GM19438 (cell line): ENCODE measurements around the gene DMAC2L.
"Not testable (repeated sequence)": the region's sequence is repeated elsewhere in the genome, so short reads cannot be mapped to it uniquely, and the experiment has no call there.

Experiments
- ATAC-seq: cut with Tn5 transposase; IDR thresholded peaks from one replicate; pipeline ENCODE4 v1.9.1; 2021; ENCODE audit warnings: low read depth; ENCODE audit not compliant: unreplicated experiment

Gene DMAC2L, protein sequence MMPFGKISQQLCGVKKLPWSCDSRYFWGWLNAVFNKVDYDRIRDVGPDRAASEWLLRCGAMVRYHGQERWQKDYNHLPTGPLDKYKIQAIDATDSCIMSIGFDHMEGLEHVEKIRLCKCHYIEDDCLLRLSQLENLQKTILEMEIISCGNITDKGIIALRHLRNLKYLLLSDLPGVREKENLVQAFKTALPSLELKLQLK

DNA sequence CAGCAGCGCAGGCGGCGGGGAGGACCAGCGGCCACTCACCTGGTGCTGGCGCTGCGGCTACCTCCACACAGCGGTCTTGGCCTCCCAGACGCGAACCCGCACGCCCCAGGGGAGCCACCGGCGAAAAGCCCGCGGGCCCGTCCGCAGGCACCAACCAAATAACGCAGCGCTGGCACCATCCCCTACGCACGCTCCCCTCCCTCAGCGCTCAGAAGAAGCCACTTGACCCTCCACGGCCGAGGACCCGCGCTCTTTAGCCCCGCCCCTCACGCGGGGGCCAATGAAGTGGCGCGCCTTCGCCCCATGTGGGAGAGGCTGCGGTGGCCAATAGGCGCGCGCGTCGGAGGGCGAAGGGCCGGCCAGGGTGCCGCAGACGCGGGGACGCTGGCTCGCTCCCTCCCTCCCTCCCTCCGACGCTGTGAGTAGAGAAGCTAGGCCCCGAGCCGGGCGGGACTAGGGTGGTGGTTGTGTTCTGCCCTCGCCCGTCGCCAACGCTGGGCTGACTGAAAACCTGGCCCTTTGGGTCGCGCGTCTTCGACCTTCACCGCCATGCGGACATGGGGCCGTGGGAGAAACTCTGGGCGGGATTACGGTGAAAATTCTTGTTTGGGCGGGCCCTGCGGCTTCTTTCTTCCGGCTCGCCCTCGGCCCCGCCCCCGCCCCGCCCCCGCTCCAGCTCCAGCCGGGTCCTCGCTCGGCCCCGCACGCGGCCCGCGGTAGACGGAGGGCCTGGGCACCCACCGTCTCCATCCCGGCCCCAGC is at the start of gene DMAC2L, which contains the start of gene L2HGDH:
Gene DMAC2L (plus strand): TSS at position 353 of the 762 bp plus-strand sequence. CDS start 9,164 bp downstream, outside the sequence.
Gene L2HGDH (minus strand): TSS at position 258 of the 762 bp plus-strand sequence. CDS start 79 bp downstream, at position 179.
- peak; percentile 96 for ATAC-seq

DNA sequence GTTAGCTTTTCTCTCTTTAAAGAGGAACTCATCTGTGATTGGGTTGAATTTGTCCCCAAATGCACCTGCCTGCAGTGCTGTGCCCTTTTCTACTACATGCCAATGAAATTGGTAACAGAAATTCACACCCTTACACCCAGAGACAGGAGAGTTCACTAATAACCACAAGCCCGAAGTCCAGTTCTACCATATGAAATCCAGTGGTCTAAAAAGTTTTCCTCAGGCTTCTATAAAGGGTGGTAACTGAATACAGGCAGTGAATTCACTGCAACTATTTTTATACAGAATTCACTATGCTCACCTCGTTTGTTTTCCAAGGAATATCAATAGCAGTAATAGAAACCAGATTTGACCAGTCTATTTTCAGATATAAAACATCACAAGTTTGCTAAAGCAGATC is 49.3 kb upstream of the DMAC2L start:
- no peak for ATAC-seq

DNA sequence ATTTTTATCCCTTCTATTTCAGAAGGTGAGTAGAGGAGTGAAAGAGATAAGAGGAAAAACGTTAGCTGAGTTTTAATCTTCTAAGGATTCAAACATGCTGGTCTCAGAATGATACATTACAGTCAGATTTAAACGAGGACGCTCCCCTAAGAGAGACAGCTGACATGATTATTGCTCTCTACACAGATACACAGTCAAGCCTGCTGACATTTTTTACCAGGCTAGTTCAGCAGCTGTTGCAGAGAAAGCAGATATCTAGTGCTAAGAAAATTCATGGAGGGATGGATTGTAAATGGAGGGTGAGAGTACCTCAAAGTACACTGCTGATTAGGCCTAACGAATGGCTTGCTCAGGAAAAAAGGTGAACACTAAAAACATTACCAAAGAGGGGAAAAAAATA is 48.8 kb upstream of the DMAC2L start:
- no peak for ATAC-seq

DNA sequence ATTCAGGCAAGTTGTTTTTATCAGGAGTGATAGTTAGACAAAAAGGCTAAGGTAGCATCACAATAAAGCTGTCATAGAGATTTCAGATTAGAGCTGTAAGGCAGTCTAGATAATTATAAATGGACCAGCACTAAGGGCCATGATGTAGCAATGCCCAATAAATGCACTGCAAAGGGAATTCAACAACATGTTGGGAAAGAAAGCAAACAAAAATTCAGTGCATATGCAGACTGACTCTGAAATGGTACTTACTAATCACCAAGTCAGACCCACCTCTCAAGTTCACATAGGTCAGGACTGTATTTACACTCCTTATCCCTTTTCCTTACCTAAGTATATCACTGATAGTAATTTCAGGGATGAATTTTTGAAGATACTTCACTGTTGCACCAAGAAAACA is 47.1 kb upstream of the DMAC2L start:
- no peak for ATAC-seq

DNA sequence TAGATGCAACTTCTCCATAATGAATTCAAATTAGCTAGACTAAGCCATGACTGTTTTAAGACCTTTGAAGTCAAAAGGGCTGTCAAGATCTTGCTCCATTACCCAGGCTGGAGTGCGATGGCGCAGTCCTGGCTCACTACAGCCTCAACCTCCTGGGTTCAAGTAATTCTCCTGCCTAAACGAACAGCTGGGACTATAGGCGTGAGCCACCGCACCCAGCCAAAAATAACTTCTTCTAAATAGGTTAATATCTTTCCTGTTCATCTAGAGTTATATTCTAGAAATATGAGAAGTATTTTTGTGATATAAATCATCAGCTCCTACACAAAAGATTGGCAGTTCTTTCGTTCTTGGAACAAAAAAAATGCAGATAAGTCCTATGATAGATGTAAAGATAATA is 41.2 kb upstream of the DMAC2L start:
- ATAC-seq: no peak

DNA sequence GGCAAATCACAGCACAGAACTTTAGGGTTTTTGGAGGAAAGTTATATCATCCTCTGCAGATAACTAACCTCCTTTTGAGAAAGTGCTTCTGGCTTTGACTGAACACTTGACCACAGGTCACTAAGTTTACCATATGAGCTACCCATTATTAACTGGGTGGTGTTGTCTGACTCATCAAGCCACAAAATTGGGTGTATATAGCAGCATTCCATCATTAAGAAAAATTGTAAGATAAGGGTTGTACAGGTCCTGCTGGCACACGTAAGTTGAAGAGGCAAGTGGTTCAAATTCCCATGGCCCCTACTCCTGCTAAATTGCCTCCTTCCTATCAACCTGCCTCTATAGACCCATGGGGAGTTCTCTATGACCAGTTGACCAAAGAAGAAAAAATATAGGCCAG is 39.6 kb upstream of the DMAC2L start:
- ATAC-seq: no peak

DNA sequence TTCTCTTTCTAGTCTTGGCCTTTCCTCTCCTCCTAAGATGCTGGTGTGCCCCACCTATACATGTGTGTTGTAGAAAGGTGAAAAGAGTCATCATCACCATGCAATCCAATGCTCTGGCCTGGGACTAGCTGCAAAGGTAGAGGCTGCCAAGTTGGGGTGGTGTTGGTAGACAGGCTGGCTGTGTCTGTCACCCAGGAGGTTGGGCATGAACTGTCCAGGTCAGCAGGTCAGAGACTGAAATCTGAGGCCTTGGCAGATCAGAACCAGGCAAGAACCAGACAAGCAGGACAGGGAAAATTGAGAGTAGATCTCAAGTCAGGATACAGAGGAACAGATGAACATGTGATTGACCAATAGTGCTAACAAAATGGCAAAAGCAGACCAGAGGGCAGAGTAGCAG is 26.3 kb upstream of the DMAC2L start:
- ATAC-seq: no peak

DNA sequence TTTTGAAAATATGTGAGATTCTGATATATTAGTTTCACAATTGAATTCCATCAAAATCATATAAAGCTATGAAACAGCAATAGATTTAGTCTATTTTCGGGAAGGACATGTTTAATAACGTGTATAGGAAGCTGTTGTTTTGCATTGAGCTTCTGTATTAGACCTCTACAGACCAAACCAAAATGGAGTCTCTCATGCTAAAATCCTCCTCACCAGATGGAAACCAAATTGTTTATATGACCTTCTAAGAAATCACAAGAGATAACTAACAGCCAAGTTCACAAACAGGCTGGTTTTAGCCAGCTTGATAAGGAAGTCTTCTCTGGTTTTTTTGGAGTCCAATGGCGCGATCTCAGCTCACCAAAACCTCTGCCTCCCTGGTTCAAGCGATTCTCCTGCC is 24.0 kb upstream of the DMAC2L start:
- ATAC-seq: no peak

DNA sequence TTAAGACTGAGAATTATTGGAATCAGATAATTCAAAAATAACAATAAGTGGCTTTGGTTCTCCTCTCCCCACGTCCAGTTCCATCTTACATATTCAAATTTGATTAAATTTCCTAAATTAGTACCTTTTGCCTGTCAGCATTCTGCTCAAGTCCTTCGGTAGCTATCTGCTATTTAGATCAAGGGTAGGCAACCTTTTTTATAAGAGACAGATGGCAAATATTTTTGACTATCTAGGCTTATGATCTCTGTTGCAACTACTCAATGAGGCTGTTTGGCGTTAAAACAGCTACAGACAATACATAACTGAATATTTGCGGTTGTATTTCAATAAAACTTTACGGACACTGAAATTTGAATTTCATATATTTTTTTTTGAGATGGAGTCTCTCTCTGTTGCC is 21.8 kb upstream of the DMAC2L start:
- ATAC-seq: no peak

DNA sequence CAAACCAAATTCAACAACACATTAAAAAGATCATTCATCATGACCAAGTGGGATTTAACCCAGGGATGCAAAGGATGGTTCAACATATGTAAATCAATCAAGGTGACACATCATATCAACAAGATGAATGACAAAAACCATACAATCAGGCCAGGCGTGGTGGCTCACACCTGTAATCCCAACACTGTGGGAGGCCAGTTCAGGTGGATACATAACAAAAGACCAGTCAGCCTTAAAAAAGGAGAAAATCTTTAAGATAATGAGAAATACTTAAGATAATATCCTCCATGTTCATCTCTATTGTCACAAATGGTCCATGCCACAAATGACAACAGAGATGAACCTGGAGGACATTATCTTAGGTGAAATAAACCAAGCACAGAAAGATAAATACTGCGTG is 12.5 kb upstream of the DMAC2L start:
- ATAC-seq: no peak

DNA sequence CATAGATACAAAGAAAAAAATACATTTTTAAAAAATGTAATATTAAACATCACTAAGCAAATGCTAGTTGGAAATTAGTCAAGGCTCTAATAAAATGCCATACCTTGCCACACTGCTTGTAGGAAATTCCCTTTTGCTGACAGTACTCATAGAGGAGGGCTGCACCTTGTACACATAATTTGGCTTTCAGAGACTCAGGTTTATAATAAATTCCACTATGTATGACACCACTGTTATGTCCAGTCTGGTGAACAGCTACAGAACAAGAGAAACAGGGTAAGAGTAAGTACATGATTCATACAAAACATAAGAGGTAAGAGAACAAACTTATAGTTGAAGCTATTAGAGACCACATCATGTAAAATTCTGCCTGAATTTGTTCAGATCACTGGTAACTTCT is 10.2 kb upstream of the DMAC2L start:
- no peak for ATAC-seq

DNA sequence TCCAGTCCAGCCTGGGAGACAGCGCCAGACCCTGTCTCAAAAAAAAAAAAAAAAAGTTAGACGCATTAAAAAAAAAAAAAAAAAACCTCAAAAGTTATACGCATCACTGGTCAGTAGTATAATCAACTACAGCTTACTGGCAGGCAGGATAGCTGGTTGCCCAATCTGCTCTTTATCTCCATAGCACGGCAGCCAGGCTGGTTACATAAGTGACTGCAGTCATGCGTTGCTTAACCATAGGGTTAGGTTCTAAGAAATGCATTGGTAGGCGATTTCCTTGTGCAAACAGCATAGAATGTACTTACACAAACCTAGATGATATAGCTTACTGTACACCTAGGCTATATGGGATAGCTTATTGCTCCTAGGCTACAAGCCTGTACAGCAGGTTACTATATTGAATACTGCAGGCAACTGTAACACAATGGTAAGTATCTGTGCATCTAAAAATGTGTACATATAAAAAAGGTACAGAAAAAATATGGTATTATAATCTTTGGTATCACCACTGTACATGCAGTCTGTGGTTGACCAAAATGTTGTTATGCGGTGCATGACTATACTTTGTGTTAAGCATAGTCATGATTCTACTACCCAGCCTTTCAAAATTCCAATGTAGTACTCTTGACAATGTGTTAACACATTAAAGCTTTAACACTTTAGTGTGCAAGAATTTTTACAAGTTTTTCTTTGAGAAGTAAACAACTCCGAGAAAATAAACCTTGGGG is 8.2 kb upstream of the DMAC2L start:
- ATAC-seq: no peak

DNA sequence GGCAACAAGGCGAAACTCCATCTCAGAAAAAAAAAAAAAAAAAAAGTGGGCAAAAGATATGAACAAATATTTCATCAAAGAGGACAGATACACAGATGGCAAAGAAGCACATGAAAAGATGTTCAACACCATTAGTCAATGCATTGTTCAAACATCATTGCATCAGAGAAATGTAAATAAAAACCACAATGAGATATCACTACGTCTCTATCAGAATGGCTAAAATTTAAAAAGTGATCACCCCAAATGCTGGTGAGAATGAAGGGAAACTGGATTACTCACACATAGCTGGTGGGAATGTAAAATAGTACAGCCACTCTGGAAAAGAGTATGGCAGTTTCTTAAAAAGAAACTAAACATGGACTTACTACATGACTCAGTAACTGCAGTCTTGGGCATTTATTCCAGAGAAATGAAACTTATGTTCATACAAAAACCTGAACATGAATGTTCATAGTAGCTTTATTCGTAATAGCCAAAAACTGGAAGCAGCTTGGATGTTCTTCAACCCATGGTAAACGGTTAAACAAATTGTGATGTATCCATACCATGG is 3.7 kb upstream of the DMAC2L start:
- ATAC-seq: no peak

DNA sequence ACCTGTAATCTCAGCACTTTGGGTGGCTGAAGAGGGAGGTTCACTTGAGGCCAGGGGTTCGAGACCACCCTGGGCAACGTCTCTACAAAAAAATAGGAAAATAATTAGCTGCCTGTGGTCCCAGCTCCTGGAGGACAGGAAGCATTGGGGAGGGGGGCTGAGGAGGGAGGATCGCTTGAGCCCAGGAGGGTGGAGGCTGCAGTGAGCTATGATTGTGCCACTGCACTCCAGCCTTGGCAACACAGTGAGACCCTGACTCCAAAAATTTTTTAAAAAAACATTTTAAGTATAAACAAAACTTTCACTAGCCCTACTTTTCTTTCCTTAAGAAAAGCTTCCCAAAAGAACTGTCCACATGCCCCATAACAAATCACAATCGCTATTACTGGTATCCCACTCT is 1.7 kb upstream of the DMAC2L start:
- ATAC-seq: no peak

DNA sequence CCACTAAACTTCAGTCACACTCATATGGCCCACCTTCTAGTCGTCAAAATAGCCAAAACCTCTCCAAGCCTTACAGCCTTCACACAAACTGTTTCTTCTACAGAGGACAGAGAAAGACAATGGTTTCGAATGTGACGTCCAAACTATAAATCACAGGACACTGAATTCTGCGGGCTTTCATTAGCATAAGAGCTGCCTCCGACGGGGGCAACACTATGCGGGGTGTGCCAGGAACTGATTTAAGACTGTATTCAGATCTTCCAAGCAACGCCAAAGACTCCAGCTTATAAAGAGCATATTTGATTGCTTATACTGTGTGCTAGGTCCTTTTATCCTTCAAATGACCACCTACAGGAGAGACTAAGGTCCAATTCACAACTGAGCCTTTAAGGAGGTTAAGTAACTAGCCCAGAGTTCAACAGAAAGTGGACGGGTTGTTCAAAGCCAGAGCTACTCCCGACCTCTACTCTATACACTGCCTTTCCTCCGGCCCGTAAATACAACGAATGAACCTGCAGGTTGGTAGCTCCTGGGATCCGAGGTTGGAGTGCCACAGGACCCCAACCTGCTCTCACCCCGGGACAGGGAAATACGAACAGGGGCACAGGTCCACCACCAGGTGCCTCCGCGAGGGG is 670 bp upstream of the DMAC2L start:
- no peak for ATAC-seq

DNA sequence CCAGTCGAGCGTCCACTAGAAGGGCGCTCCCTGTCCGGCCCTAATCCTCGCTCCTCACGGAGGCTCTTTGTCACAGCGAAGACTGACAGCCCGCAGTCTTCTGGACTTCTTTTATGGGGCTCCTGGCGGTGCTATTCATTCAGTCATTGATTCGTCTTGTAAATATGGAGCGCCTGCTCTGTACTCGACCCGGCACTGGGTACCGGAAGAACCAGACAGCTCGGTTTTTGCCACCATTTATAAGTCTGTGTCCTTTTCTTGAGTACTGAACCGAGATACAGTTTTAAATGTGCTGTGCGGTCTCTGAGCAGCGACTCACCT is 570 bp downstream of the DMAC2L start:
- peak; percentile 16 for ATAC-seq

DNA sequence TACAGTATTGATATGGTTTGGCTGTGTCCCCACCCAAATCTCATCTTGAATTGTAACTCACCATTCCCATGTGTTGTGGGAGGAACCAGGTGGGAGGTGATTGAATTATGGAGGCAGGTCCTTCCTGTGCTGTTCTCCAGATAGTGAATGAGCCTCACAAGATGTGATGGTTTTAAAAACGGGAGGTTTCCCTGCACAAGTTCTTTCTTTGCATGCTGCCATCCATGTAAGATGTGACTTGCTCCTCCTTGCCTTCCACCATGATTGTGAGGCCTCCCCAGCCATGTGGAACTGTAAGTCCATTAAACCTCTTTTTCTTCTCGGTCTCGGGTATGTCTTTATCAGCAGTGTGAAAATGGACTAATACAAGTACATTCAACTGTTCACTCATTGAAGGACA is 2.0 kb downstream of the DMAC2L start:
- ATAC-seq: not testable (repeated sequence)

DNA sequence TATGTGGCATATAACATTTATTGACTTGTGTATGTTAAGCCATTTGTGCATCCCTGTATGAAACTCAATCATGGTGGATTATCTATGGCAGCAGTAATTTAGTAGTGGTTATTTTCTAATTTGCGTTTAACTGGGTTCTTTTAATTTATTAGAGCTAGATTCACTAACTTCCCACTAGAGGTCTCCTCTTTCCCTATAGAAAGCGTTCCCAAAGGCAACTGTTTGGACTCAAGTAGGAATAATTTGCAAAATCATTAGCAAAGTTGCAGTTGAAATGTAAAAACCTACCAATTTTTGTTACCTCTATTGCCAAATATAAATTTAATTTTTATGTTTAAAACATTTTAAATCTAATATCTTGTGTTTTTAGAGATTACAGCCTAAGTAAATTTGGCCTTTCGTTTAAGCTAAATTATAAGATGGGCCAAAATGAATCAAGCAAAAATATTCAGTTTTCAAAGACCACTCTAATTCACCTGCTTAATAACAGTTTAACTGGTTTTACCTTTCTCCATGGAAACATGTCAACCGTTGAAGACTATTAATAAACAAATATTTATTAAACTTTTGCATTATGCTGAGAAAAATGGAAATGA is 6.0 kb downstream of the DMAC2L start:
- ATAC-seq: no peak

DNA sequence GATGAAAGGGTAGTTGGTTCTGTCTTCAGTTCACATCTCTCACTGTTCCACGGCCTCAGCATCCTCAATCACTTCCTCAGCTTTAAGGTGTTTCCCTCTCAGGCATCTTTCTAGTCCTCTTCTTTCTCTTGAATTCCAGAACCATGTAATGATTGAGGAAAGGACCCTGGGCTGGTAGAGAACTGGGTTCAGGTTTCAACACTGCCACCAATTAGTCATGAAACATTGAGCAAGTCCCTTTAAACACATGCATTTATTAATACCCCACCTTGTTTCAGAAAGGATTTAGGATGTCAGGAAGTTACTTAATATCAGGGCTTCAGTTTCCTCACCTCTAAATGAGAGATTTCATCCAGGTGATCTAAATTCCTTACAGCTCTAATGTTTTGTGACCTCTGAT is 7.2 kb downstream of the DMAC2L start:
- ATAC-seq: no peak

DNA sequence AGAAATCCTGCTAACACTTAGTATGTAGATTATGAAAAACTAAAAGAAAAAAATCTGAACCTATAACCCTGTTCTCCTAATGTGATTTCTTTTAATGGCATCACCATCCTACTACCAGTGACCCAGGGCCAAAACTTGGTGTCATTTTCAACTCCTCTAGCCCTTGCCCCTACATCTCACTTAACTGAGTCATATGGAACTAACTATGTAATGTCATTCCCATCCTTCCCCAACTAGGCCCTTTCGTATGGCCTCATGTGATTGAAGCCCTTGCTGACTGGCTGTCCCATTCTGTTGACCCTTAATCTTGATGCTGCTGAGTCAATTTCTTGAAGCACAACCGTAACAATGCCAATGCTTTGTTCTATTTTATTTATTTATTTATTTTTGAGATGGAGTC is 7.6 kb downstream of the DMAC2L start:
- ATAC-seq: no peak

DNA sequence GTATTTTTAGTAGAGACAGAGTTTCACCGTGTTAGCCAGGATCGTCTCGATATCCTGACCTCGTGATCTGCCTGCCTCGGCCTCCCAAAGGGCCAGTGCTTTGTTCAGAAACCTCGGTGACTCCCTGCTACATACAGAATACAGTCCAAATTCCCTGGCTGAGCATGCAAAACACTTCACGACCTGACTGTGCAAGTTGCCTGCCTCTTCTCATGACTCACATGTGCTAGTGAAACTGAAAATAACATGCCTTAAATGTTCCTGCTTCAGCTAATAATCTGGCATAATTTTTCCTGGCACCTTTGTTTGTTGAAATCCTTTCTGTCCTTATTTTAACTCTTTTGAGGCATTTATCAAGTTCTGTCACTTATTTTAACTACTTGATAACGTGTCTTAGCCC is 8.2 kb downstream of the DMAC2L start:
- no peak for ATAC-seq
